GM23248 (cell line): ENCODE measurements around the gene HS6ST1. TPM values are rescaled to one million over a fixed set of nuclear protein-coding genes. Genes with fewer than 3 reads are reported as not detected.
A peak's percentile ranks its signal among the peaks of the same experiment; 100 is the strongest.

Experiments used
- DNase-seq: peaks from one replicate; pipeline ENCODE4 v3.0.0-alpha.2; 2015
- H2AFZ ChIP-seq: fragments of 200-600 bp; sonication (generic); 2 replicates; pipeline ENCODE4 v1.6.1; 2016; ENCODE audit warnings: antibody characterized with exemption
- H3F3A ChIP-seq: fragments of 200-600 bp; sonication (generic); 2 replicates; pipeline ENCODE4 v1.6.1; 2016; ENCODE audit warnings: mild to moderate bottlenecking, antibody characterized with exemption, mixed run types; ENCODE audit not compliant: insufficient read depth
- H3K27ac ChIP-seq: fragments of 200-600 bp; sonication (generic); 2 replicates; pipeline ENCODE4 v1.5.1; 2016; ENCODE audit warnings: mild to moderate bottlenecking
- H3K27me3 ChIP-seq: fragments of 200-600 bp; sonication (generic); replicated peaks from 2 replicates; pipeline ENCODE4 v1.6.1; 2016; ENCODE audit warnings: mild to moderate bottlenecking; ENCODE audit not compliant: insufficient read depth
- H3K36me3 ChIP-seq: fragments of 200-600 bp; sonication (generic); 2 replicates; pipeline ENCODE4 v1.6.1; 2016; ENCODE audit warnings: low read depth, mild to moderate bottlenecking
- H3K4me1 ChIP-seq: fragments of 200-600 bp; sonication (generic); 2 replicates; pipeline ENCODE4 v1.6.1; 2016; ENCODE audit warnings: mild to moderate bottlenecking; ENCODE audit not compliant: insufficient read depth
- H3K4me2 ChIP-seq: fragments of 200-600 bp; sonication (generic); one replicate; pipeline ENCODE4 v1.6.1; 2016; ENCODE audit warnings: mild to moderate bottlenecking; ENCODE audit not compliant: unreplicated experiment
- H3K4me3 ChIP-seq: fragments of 200-600 bp; sonication (generic); 2 replicates; pipeline ENCODE4 v1.5.1; 2016; ENCODE audit warnings: mild to moderate bottlenecking
- H3K79me2 ChIP-seq: fragments of 200-600 bp; sonication (generic); 2 replicates; pipeline ENCODE4 v1.6.1; 2016; ENCODE audit warnings: mild to moderate bottlenecking; ENCODE audit not compliant: insufficient read depth
- H3K9ac ChIP-seq: fragments of 200-600 bp; sonication (generic); 2 replicates; pipeline ENCODE4 v1.6.1; 2016; ENCODE audit warnings: mild to moderate bottlenecking
- H3K9me2 ChIP-seq: fragments of 200-600 bp; sonication (generic); 2 replicates; pipeline ENCODE4 v1.6.1; 2016; ENCODE audit warnings: mixed run types, mild to moderate bottlenecking, moderate library complexity; ENCODE audit not compliant: insufficient read depth
- H3K9me3 ChIP-seq: fragments of 200-600 bp; sonication (generic); one replicate; pipeline ENCODE4 v1.6.1; 2017; ENCODE audit warnings: low read depth
- H4K20me1 ChIP-seq: fragments of 200-600 bp; sonication (generic); 2 replicates; pipeline ENCODE4 v1.6.0; 2016; ENCODE audit not compliant: insufficient read depth
- EZH2 ChIP-seq: fragments of 200-600 bp; sonication (generic); IDR thresholded peaks from 2 replicates; pipeline ENCODE4 v1.6.1; 2018; ENCODE audit warnings: antibody characterized with exemption, mild to moderate bottlenecking; ENCODE audit not compliant: insufficient read depth, poor library complexity, severe bottlenecking
- EZH2phosphoT487 ChIP-seq: fragments of 200-600 bp; sonication (generic); IDR thresholded peaks from 2 replicates; pipeline ENCODE4 v1.6.1; 2018; ENCODE audit warnings: antibody characterized with exemption, moderate library complexity, mild to moderate bottlenecking, low read depth; ENCODE audit not compliant: insufficient read depth
- WGBS, 2 experiments: methylation state at CpG; one replicate each; pipeline ENCODE4 v1.1.6; 2015 to 2017; ENCODE audit warnings: low lambda C conversion rate in 2 of 2, low coverage in 1 of 2; ENCODE audit errors: missing lambda C conversion rate in 2 of 2; 5-methylcytosine and 5-hydroxymethylcytosine counted together
- in situ Hi-C: fragments of 300-500 bp; cut with MboI; formaldehyde crosslinking; loops from 2 replicates; pipeline ENCODE4 v1.15.0; 2020
- polyA plus RNA-seq: library from polyadenylated mRNA; unstranded; fragments of >200 nt; fragmentation: Nextera tagmentation; extraction: Ambion mirVana; gene quantifications from 2 replicates; pipeline ENCODE4 v1.2.1, GENCODE V29; 2016
- total RNA-seq: library from RNA; depleted of rRNA; stranded (reverse); fragments of >200 nt; shearing (Covaris generic); gene quantifications from 2 replicates; pipeline ENCODE4 v1.2.3, GENCODE V29; 2014

Gene HS6ST1
- total and polyA plus RNA-seq, 2 experiments from 2014 or later: 3.3 to 27.3 TPM

- Histone ChIP-seq H3K79me2 (no peaks in the 10 kb centered on the region), H3F3A (peaks cover 1% of the 10 kb centered on the region; the same call in 1 of the 2 replicates), H3K27me3 (no peaks in the 10 kb centered on the region), H2AFZ (peak overlapping the region; percentile 77), H3K4me3 (peak overlapping the region; percentile 75; the same call in 1 of the 2 replicates), H3K27ac (no peak overlapping the region), H3K4me1 (no peaks in the 10 kb centered on the region), H3K36me3 (no peaks in the 10 kb centered on the region), H3K4me2 (no peak overlapping the region), H3K9me3 (no peaks in the 10 kb centered on the region), H3K9me2 (no peaks in the 10 kb centered on the region), H4K20me1 (no peaks in the 10 kb centered on the region), H3K9ac (peak overlapping the region; percentile 86)
- no peak for DNase-seq
- 66 to 71% methylated on average over 24 to 29 of the region's 29 CpGs for WGBS, 2 experiments
- TF ChIP-seq EZH2phosphoT487: no peak
- TF ChIP-seq EZH2: no peak
- in situ Hi-C loops: no loop called here
Observed at GRCh38 chr2:128322715-128323554, 4.3 kb upstream of the HS6ST1 start.

DNA sequence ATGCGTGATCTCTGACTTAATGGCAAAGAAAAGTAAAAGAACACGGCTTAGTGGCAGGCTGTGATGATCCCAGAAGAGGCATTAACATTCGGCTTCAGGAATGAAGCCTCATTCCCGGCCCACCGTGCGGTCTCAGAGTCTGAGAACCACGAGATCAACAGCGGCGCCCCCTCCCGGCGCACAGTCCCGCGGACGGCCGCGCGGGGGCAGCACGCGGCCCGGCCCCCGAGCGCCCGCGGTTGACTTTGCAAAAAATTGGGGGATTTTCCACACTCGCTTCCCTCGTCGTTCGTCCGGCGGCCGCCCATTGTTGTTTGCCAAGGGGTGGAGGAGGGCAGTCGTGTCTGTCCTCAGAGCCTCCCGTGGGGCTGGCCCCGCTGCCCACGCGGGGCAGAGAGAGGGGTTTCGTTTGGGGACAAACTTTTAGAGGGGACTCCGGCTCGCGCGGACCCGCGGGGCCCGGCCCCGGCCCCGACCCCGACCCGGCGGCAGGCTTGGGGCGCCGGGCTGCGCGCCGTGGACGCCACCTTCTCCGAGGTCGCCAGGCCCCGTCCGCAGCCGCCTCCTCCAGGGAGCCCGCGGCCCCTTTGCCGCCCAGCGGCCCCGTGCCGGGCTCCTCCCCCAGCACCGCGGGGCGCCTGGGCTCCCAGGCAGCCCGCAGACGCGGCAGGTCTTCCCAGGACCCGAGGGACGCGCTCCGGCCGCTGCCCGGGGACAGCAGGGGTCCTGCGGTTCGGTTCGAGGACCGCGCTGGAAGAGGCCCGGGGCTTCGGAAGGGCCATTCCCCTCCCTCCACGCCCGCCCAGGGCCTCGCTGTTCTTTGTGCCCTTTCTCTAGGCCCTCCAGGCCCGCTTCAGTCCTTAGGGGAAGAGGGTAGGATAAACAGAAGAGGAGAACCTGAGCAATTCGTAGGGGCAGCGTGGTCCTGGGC, 3.4 kb upstream of the HS6ST1 start:
- H3K9ac ChIP-seq: peak overlapping the region; percentile 86
- TF ChIP-seq EZH2phosphoT487 (no peak), EZH2 (no peak)
- no peaks in the 10 kb centered on the region for H3F3A ChIP-seq
- no peaks in the 10 kb centered on the region for H3K36me3 ChIP-seq
- H3K4me2 ChIP-seq: peak overlapping the region; percentile 71
- peak overlapping the region; percentile 44; the same call in 1 of the 2 replicates for H3K27ac ChIP-seq
- peak; percentile 93 for DNase-seq
- no peaks in the 10 kb centered on the region for H3K9me3 ChIP-seq
- in situ Hi-C loops: no loop called here
- H3K27me3 ChIP-seq: no peaks in the 10 kb centered on the region
- H3K4me1 ChIP-seq: 0 out of 2 replicates have a peak, but pooled peaks cover under 1% of the 10 kb centered on the region
- no peaks in the 10 kb centered on the region; the same call in 1 of the 2 replicates for H4K20me1 ChIP-seq
- no peaks in the 10 kb centered on the region for H3K9me2 ChIP-seq
- H2AFZ ChIP-seq: peak overlapping the region; percentile 77
- peaks cover 8% of the 10 kb centered on the region for H3K79me2 ChIP-seq
- WGBS, 2 experiments: 3% methylated on average over 21 to 58 of the region's 91 CpGs
- H3K4me3 ChIP-seq: peak overlapping the region; percentile 75

DNA sequence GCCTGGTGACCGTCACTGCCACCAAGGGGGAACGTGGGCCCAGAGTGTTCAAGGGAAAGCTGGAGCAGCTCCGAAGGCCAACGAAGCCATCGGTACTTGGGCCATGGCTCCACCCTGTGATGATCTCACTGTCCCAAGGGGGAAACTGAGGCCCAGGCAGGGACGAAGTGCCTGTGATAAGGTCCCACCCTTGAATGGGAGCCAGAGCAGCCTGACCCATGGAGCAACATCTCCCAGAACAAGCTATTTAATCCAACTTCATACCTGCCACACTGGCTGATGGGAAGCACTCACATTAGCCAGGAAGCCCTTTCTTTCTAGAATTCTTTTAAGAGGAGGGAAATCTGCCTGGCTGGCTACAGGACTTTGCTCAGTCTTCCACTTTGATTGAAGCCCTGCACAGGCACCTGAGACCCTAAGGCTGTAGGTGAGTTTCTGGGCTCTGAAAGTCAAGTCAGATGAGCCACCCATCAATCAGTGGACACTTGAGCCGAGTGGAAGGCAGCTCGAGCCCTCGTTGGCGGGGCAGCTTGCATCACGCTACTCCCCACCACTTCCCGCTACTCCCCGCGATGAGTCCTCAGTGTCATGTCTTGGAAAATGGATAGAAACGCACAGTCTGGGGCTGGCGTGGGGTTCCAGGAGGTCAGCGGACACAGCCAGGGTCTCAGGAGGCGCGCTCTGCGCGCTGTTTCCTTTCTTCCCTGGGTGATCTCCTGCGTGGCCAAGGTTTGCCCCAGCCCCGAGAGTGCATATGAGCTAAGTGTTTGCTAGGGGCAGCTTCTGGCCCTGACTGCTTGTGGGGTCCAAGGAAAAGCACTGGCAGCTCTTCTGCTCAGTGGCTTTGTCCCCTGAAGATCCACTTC, 2.5 kb upstream of the HS6ST1 start:
- Histone ChIP-seq H3K79me2 (peaks cover 17% of the 10 kb centered on the region), H3K9me3 (no peaks in the 10 kb centered on the region), H3K9me2 (no peaks in the 10 kb centered on the region), H3K36me3 (no peaks in the 10 kb centered on the region), H3K27ac (no peak overlapping the region), H3K4me1 (peaks cover 9% of the 10 kb centered on the region), H2AFZ (peak overlapping the region; percentile 77), H3K9ac (no peak overlapping the region), H3K4me3 (peak overlapping the region; percentile 75; the same call in 1 of the 2 replicates), H3K4me2 (peak overlapping the region; percentile 32), H3F3A (no peaks in the 10 kb centered on the region), H4K20me1 (peaks cover 8% of the 10 kb centered on the region; the same call in 1 of the 2 replicates), H3K27me3 (no peaks in the 10 kb centered on the region)
- no peak for DNase-seq
- in situ Hi-C loops: no loop called here
- 82 to 85% methylated on average over 23 of the region's 23 CpGs for WGBS, 2 experiments
- TF ChIP-seq EZH2 (no peak), EZH2phosphoT487 (no peak)
